Activated CD4-positive, alpha-beta T cell treated with anti-CD3 and anti-CD28 coated beads, Interleukin-2, amount 50 U/mL, for 1 hour (primary cell): ENCODE data around the gene HIVEP2.
A peak's percentile ranks its signal among the peaks of the same experiment; 100 is the strongest.
"Not testable (repeated sequence)": the region's sequence is repeated elsewhere in the genome, so short reads cannot be mapped to it uniquely, and the experiment has no call there.

Experiments used
- DNase-seq: peaks from one replicate; pipeline ENCODE4 v3.0.0-alpha.2; 2020

The HIVEP2 gene, protein sequence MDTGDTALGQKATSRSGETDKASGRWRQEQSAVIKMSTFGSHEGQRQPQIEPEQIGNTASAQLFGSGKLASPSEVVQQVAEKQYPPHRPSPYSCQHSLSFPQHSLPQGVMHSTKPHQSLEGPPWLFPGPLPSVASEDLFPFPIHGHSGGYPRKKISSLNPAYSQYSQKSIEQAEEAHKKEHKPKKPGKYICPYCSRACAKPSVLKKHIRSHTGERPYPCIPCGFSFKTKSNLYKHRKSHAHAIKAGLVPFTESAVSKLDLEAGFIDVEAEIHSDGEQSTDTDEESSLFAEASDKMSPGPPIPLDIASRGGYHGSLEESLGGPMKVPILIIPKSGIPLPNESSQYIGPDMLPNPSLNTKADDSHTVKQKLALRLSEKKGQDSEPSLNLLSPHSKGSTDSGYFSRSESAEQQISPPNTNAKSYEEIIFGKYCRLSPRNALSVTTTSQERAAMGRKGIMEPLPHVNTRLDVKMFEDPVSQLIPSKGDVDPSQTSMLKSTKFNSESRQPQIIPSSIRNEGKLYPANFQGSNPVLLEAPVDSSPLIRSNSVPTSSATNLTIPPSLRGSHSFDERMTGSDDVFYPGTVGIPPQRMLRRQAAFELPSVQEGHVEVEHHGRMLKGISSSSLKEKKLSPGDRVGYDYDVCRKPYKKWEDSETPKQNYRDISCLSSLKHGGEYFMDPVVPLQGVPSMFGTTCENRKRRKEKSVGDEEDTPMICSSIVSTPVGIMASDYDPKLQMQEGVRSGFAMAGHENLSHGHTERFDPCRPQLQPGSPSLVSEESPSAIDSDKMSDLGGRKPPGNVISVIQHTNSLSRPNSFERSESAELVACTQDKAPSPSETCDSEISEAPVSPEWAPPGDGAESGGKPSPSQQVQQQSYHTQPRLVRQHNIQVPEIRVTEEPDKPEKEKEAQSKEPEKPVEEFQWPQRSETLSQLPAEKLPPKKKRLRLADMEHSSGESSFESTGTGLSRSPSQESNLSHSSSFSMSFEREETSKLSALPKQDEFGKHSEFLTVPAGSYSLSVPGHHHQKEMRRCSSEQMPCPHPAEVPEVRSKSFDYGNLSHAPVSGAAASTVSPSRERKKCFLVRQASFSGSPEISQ (N-terminal part only)

DNA sequence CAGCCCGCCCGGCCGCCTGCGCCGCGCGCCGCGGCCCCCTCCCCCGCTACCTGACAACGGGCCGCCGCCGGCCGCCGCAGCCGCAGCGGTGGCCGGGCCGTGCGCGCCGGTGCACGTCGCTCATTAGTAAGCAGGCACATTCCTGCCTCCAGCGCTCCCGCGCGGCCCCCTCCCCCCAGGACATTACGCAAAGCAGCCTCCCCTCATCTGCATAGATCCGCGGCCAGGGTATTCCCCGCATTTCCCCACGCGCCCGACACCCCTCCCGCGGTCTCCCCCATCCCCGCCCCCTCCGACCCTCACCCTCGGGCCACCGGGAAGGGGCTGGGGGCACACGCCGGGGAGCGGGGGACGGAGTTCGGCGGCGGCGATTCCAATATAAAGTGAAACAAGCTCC is at the start of gene HIVEP2:
Gene HIVEP2, minus strand, starts transcription at position 128 of the 397 bp plus-strand sequence. CDS start 170,438 bp downstream, outside the sequence.
- peak; percentile 88 for DNase-seq

- DNase-seq, result no peak
Observed at GRCh38 chr6:142993977-142994376, 49.0 kb upstream of the HIVEP2 start.

DNA sequence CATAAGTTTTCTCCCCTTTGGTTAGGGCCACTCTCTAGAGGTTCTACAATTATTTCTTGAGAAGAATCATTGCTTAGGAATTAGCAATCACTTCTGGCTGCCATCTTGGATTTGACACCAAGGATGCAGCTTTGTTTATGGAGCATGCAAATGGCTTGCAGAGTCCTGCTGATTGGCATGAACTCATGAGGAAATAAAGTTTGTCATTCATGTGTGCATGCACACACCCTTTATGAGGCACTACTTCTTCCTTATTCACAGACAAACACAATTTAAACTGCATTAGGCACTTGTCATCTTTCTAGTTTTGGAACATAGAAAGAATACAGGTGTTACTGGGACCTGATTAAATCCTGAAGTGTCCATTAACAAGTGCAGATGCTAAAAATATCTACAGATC is 42.5 kb upstream of the HIVEP2 start:
- DNase-seq, result no peak

- DNase-seq, result no peak
Observed at GRCh38 chr6:142985281-142985680, 40.3 kb upstream of the HIVEP2 start.

- no peak for DNase-seq
Observed at GRCh38 chr6:142984386-142984785, 39.4 kb upstream of the HIVEP2 start.

DNA sequence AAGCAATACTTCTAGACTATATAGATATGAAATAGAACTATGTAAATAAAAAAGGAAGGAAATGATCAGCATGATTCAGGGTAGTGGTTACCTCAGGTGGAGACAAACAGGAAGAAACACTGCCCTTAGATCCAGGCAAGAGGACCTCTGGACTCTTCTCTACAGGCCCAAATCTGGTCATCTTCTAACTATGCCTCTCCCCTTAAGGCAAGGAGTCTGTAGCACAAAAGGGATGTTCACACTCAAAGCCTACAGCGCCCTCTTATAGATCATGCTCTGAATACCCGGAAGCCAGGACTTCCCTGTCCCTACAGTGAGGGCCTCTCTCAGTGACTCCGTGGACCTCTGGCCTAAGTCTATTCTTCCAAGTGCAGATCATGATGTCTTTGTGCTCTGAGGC is 30.4 kb upstream of the HIVEP2 start:
- DNase-seq, result no peak

- not testable (repeated sequence) for DNase-seq
Observed at GRCh38 chr6:142970941-142971340, 26.0 kb upstream of the HIVEP2 start.

DNA sequence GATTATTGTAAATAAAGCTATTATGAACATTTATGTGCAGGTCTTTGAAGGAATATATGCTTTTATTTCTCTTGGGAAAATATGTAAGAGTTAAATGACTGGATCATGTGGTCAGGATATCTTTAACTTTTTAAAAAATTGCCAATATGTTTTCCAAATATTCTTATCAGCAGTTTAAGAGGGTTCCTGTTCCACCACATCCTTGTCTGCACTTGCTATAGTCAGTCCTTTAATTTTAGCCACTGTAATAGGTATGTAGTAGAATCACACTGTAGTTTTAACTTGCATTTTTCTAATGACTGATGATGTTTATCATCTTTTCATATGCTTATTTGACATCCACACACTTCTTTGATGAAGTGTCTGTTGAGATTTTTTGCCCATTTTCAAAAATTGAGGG is 23.6 kb upstream of the HIVEP2 start:
- DNase-seq, result no peak

DNA sequence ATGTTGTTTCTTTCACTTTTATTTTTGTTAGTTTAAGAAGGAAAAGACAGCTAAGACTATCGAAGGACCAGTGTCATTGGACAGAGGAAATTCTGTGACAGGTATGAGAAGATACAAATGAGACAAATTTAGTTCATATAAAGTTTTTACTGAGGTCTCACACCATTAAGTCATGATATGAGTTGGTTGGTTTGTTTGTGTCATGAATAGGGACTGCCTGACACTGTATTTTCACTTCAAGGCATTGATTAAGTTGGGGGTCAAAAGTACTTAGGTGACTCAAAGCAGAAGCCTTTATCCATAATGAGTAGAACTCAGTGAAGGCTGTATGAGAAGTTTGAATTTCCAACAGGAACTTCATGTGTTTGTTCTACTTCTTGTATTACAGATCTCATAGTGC is 21.3 kb upstream of the HIVEP2 start:
- no peak for DNase-seq

GRCh38 chr6:142965164-142965563 is 20.2 kb upstream of the HIVEP2 start:
- DNase-seq, result no peak

DNA sequence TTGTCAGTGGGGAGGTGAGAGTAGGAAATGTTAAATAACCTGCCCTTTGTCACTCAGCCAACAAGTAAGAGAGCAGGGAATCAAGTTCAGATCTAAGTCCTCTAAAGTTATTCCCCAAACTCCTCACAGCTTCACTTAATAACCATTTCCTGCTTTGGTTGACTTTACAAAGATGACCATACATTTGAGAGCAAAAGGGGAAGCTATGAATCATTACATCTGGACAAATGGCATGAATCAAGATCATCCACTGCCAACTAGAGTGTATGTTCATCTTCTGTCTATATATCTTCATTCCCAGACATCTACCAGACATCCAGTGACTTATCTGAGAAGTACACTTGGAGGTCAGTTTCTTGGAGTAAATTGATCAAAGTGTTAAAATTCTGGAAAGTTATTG is 15.1 kb upstream of the HIVEP2 start:
- DNase-seq, result no peak

GRCh38 chr6:142958343-142958742 is 13.4 kb upstream of the HIVEP2 start:
- DNase-seq, result no peak

GRCh38 chr6:142956726-142957125 is 11.8 kb upstream of the HIVEP2 start:
- DNase-seq, result no peak

GRCh38 chr6:142954844-142955243 is 9.9 kb upstream of the HIVEP2 start:
- DNase-seq, result no peak

DNA sequence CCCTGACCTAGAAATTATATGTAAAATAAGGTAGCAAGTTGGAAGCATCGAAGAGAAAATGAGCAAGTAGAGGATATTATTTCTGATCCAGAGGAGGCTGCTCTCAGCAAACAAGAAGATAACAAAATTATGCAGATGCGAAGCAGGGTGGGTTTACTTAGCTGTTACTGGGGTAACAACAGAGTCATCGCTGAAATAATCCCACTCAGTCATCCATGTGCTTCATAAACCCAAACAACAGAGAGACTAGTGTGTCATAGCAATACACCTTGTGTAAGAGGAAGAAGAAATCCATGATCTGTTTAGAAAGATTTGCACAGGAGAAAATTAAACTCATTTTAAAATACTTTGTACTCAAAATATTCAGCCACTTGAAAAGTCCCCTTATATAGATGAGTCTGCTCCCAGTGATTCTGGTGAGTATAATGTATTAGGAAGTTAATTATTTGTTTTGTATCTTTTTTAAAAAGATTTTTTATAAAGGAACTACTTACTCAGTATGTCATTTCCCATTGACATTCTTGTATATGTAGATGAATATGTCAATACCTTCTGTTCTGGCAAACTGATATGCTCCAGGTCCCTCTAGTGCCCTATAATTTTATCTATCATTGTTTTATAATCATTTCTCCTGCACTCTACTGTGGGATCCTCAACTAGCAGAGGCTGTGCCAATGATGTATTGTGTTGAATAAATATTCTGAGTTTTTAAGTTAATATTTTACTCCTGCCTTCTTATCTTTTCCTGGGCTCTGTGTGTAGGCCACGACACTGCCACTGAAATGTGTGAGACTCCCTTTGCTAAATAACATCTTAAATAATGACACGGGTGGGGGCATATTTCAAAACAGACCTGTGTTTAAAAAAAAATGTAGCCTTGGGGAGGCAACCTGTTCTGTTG is 8.6 kb upstream of the HIVEP2 start:
- no peak for DNase-seq

GRCh38 chr6:142952614-142953013 is 7.6 kb upstream of the HIVEP2 start:
- no peak for DNase-seq

DNA sequence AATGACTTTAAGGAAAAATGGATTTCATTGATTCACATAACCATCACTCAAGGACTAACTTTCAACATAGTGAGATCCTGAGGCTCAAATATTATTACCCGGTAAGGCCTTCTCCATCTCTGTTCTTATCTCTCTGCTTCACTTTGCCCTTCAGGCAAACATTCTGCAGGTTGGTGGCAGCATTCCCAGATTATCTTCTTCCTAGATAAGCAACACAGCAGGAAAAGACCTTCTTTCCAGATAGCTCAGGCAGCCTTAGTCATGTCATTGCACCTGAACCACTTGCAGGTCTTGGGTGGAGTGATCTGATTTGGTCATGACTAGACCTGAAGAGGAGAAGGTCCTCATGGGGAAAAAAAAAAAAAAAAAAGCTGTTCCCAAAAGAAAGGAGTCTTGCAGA is 5.3 kb upstream of the HIVEP2 start:
- DNase-seq, result no peak

DNA sequence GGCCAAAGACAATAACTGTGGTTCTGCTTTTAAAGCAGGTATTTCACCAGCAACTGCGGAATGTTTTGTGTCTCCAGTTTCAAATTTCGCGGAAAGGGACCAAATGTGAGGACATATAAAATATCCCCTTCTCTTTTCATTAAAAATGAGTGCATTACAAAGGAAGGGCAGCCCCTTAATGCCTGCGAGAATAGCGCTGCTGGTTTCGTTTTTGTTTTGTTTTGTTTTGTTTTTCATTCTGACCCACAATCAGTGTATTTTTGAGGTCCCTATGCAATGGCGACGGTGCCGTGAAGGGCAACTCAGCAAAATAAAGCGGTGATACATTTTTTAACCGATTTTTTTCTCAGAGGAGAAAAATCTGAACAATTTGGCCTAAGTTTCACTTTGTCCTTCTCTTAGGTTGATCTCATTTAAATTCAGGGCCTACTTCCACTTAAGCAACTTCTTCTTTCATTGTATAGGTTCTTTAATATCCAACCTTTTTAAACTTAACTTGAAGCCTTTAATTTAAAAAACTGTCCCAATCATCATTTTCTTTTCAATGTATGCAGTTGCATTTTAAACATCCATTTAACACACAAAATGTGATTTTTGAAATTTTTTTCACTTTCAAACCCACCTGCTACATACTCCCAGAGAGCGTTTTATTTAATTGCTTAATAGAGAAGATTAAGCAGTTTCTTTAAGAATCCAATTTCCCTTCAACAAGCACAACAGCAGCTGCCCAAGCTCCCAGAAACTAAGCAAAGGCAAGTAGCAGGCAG is 2.9 kb upstream of the HIVEP2 start:
- DNase-seq, result no peak

DNA sequence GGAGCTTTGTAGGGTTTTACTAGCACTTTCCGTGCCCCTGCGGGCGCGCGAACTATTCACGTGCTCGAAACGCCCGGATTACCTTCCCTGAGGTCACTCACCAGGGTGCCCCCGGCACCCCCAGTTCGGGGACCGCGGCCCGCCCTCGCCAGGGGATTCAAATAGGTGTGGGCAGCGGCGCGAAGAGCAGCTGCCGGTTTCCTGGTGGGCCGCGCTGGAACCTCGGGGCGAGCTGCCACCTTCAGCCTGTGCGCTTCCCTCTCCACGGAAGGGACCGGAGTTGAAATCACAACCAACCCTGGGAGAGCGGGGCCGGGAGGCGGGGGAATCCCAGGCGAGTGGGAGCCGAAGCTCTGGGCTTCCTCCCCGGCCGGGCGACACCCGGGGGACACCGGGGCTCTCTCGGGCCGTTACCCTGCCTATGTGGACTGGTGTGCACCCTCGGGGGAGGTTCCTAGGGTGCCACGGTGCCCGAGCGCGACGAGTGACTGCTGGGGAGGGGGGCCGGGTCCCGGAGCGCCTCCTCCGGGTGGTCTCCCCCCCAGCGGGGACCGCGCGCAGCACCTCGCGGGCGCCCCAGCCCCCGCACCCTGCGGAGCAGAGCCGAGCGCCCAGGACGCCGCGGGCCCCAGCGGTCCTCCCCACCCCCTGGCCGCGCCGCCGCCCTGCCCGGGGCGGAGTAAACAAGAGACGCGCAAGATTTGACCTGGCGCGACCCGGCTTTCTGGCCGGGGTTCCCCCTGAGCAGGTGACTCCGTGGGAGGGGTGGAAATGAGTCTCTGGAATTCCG is 2.1 kb upstream of the HIVEP2 start:
- DNase-seq, result peak; percentile 80

GRCh38 chr6:142946181-142946923 is 1.4 kb upstream of the HIVEP2 start:
- peak; percentile 96 for DNase-seq
